K562 (cell line): Measurements from ENCODE around the gene CHCHD1. TPM values are rescaled to one million over a fixed set of nuclear protein-coding genes. Genes with fewer than 3 reads are reported as not detected.

Experiments
- ATF7 ChIP-seq: fragments of 450-650 bp; IDR thresholded peaks from 2 replicates; pipeline ENCODE4 v1.7.1; 2014; ENCODE audit warnings: mild to moderate bottlenecking, moderate library complexity
- MBD2 ChIP-seq: sonication (generic); IDR thresholded peaks from 2 replicates; pipeline ENCODE4 v1.6.1; 2016; ENCODE audit warnings: low read depth, borderline replicate concordance
- MCM5 ChIP-seq: fragments of 450-650 bp; IDR thresholded peaks from 2 replicates; pipeline ENCODE4 v1.6.1; 2016; ENCODE audit warnings: low read depth
- MCM7 ChIP-seq, 2 experiments: fragments of 450-650 bp; IDR thresholded peaks; 2 replicates each; pipeline ENCODE4 v1.6.1; 2016 to 2018
- MTA2 ChIP-seq: fragments of 450-650 bp; IDR thresholded peaks from 2 replicates; pipeline ENCODE4 v1.6.1; 2016; ENCODE audit warnings: low read depth
- SMC3 ChIP-seq: conservative IDR thresholded peaks from 2 replicates; pipeline ENCODE4 v1.6.1; 2011; ENCODE audit warnings: low read depth, low read length, improper control_type of control experiment; ENCODE audit not compliant: insufficient read depth
- TAF1 ChIP-seq: IDR thresholded peaks from 2 replicates; pipeline ENCODE4 v1.6.1; 2011; ENCODE audit warnings: mild to moderate bottlenecking, low read length, moderate library complexity; ENCODE audit not compliant: insufficient read depth, control insufficient read depth, severe bottlenecking; ENCODE audit errors: extremely low read depth
- ZBTB17 ChIP-seq: fragments of 450-650 bp; formaldehyde crosslinking; IDR thresholded peaks from 2 replicates; pipeline ENCODE4 v1.4.0; 2020; ENCODE audit warnings: mild to moderate bottlenecking
- ZNF354B ChIP-seq: fragments of 250-450 bp; sonication (Bioruptor Pico); IDR thresholded peaks from 2 replicates; pipeline ENCODE4 v1.4.0; 2020
- ZNF586 ChIP-seq: fragments of 450-650 bp; formaldehyde crosslinking; conservative IDR thresholded peaks from 2 replicates; pipeline ENCODE4 v1.4.0; 2020; ENCODE audit warnings: mild to moderate bottlenecking, moderate library complexity
- ZNF830 ChIP-seq: fragments of 250-450 bp; sonication (Bioruptor Pico); IDR thresholded peaks from 2 replicates; pipeline ENCODE4 v1.5.0; 2021; ENCODE audit warnings: mild to moderate bottlenecking
- polyA plus RNA-seq, 8 experiments: library from polyadenylated mRNA; depleted of rRNA in 4 of 8; stranded (reverse) in 5 of 8; unstranded in 3 of 8; fragments of >200 nt; fragmentation: Nextera tagmentation in 2 of 8; fragmentation: Illumina TruSeq in 1 of 8; extraction: Ambion mirVana in 2 of 8; extraction: Trizol in 1 of 8; gene quantifications; 2 replicates each; pipeline versions ENCODE4 v1.2.1 to v1.2.3, GENCODE V29; 2011 to 2014; ENCODE audit warnings: inconsistent platforms in 1 of 8, missing spikeins in 1 of 8
- total RNA-seq, 7 experiments: library from RNA; depleted of rRNA in 6 of 7; stranded (reverse); fragments of >200 nt in 6 of 7; fragmentation: Illumina TruSeq in 2 of 7; extraction: Trizol in 2 of 7; gene quantifications; 2 replicates each; pipeline versions ENCODE4 v1.2.1 to v1.2.3, GENCODE V29; 2011 to 2021; ENCODE audit warnings: low replicate concordance in 1 of 7
- TF ChIP-seq, protein P1 (sequence below): fragments of 450-650 bp; IDR thresholded peaks from 2 replicates; pipeline ENCODE4 v1.6.1; 2016; ENCODE audit warnings: mild to moderate bottlenecking, moderate library complexity
- TF ChIP-seq, protein P2 (sequence below): IDR thresholded peaks from 2 replicates; pipeline ENCODE4 v1.6.1; 2014; ENCODE audit warnings: antibody characterized with exemption
- TF ChIP-seq, protein P3 (sequence below): fragments of 450-650 bp; IDR thresholded peaks from 2 replicates; pipeline ENCODE4 v1.6.1; 2016; ENCODE audit warnings: antibody characterized with exemption

Gene CHCHD1
- total and polyA plus RNA-seq, 9 of the 15 experiments (the other 6 are each of a cell fraction or from before 2014, with no cell fraction given): 52.9 to 126 (median 83.4) TPM

DNA sequence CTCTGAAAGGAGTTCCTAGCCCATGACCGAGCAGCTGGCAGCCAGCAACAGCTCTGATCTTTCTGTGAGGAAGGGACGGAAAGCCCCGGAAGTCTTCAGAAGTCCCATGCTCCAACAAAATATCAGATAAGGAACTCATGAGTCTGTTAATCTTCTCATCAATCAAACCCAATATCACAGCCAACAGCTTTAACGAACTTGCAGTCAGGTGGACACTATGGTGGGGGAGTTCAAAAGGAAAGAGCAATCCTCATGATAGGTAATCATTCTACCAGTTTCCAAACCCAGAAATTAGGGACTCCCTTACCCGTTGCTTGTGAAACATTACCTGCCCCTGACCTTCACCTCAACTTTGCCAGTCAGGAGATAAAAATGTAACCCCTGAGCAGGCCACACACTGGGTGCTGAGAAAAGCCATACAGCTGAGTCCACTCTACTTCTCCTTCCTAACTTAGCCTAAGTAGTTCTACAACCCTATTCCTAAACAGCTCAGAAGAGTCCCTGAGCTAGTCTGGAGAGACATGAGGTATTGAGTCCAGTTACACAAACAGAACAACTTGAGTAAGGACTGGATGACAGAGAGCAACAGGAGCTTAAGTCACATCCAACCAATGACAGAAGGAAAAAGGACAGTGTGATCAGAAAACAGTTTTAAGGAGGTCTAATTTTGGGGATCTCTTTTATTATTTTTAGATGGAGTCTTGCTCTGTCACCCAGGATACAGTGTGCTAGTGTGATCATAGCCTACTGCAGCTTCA is 27.4 kb downstream of the CHCHD1 start (continued):
- TF ChIP-seq ZNF830 (CRISPR knock-in tag): no peak
- TF ChIP-seq ZNF586 (CRISPR knock-in tag): no peak
- TF ChIP-seq, protein P1, sequence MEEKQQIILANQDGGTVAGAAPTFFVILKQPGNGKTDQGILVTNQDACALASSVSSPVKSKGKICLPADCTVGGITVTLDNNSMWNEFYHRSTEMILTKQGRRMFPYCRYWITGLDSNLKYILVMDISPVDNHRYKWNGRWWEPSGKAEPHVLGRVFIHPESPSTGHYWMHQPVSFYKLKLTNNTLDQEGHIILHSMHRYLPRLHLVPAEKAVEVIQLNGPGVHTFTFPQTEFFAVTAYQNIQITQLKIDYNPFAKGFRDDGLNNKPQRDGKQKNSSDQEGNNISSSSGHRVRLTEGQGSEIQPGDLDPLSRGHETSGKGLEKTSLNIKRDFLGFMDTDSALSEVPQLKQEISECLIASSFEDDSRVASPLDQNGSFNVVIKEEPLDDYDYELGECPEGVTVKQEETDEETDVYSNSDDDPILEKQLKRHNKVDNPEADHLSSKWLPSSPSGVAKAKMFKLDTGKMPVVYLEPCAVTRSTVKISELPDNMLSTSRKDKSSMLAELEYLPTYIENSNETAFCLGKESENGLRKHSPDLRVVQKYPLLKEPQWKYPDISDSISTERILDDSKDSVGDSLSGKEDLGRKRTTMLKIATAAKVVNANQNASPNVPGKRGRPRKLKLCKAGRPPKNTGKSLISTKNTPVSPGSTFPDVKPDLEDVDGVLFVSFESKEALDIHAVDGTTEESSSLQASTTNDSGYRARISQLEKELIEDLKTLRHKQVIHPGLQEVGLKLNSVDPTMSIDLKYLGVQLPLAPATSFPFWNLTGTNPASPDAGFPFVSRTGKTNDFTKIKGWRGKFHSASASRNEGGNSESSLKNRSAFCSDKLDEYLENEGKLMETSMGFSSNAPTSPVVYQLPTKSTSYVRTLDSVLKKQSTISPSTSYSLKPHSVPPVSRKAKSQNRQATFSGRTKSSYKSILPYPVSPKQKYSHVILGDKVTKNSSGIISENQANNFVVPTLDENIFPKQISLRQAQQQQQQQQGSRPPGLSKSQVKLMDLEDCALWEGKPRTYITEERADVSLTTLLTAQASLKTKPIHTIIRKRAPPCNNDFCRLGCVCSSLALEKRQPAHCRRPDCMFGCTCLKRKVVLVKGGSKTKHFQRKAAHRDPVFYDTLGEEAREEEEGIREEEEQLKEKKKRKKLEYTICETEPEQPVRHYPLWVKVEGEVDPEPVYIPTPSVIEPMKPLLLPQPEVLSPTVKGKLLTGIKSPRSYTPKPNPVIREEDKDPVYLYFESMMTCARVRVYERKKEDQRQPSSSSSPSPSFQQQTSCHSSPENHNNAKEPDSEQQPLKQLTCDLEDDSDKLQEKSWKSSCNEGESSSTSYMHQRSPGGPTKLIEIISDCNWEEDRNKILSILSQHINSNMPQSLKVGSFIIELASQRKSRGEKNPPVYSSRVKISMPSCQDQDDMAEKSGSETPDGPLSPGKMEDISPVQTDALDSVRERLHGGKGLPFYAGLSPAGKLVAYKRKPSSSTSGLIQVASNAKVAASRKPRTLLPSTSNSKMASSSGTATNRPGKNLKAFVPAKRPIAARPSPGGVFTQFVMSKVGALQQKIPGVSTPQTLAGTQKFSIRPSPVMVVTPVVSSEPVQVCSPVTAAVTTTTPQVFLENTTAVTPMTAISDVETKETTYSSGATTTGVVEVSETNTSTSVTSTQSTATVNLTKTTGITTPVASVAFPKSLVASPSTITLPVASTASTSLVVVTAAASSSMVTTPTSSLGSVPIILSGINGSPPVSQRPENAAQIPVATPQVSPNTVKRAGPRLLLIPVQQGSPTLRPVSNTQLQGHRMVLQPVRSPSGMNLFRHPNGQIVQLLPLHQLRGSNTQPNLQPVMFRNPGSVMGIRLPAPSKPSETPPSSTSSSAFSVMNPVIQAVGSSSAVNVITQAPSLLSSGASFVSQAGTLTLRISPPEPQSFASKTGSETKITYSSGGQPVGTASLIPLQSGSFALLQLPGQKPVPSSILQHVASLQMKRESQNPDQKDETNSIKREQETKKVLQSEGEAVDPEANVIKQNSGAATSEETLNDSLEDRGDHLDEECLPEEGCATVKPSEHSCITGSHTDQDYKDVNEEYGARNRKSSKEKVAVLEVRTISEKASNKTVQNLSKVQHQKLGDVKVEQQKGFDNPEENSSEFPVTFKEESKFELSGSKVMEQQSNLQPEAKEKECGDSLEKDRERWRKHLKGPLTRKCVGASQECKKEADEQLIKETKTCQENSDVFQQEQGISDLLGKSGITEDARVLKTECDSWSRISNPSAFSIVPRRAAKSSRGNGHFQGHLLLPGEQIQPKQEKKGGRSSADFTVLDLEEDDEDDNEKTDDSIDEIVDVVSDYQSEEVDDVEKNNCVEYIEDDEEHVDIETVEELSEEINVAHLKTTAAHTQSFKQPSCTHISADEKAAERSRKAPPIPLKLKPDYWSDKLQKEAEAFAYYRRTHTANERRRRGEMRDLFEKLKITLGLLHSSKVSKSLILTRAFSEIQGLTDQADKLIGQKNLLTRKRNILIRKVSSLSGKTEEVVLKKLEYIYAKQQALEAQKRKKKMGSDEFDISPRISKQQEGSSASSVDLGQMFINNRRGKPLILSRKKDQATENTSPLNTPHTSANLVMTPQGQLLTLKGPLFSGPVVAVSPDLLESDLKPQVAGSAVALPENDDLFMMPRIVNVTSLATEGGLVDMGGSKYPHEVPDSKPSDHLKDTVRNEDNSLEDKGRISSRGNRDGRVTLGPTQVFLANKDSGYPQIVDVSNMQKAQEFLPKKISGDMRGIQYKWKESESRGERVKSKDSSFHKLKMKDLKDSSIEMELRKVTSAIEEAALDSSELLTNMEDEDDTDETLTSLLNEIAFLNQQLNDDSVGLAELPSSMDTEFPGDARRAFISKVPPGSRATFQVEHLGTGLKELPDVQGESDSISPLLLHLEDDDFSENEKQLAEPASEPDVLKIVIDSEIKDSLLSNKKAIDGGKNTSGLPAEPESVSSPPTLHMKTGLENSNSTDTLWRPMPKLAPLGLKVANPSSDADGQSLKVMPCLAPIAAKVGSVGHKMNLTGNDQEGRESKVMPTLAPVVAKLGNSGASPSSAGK: no peak
- no peak for TF ChIP-seq ZNF354B
- no peak for TF ChIP-seq MCM5
- no peak for TF ChIP-seq MTA2
- TF ChIP-seq SMC3: no peak
- TF ChIP-seq MBD2: 0 out of 2 replicates have a peak, but pooled peaks have one; percentile 1
- no peak for TF ChIP-seq MCM7 (IDR thresholded peaks at IDR 0.05)
- TF ChIP-seq ATF7: no peak
- peak; percentile 66; the same call in 1 of the 2 replicates for TF ChIP-seq ZBTB17 (CRISPR knock-in tag)
- no peak for TF ChIP-seq TAF1
- TF ChIP-seq, protein P2, sequence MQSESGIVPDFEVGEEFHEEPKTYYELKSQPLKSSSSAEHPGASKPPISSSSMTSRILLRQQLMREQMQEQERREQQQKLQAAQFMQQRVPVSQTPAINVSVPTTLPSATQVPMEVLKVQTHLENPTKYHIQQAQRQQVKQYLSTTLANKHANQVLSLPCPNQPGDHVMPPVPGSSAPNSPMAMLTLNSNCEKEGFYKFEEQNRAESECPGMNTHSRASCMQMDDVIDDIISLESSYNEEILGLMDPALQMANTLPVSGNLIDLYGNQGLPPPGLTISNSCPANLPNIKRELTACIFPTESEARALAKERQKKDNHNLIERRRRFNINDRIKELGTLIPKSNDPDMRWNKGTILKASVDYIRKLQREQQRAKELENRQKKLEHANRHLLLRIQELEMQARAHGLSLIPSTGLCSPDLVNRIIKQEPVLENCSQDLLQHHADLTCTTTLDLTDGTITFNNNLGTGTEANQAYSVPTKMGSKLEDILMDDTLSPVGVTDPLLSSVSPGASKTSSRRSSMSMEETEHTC: no peak
- TF ChIP-seq, protein P3, sequence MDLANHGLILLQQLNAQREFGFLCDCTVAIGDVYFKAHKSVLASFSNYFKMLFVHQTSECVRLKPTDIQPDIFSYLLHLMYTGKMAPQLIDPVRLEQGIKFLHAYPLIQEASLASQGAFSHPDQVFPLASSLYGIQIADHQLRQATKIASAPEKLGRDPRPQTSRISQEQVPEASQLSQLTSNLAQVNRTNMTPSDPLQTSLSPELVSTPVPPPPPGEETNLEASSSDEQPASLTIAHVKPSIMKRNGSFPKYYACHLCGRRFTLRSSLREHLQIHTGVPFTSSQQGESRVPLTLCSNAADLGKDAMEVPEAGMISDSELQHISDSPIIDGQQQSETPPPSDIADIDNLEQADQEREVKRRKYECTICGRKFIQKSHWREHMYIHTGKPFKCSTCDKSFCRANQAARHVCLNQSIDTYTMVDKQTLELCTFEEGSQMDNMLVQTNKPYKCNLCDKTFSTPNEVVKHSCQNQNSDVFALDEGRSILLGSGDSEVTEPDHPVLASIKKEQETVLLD: no peak
